PFSK-1 (cell line): ENCODE measurements around the gene NUDT16L1.

ENCODE experiments used
- FOXP2 ChIP-seq: optimal IDR thresholded peaks from 2 replicates; pipeline ENCODE3; 2011; ENCODE audit warnings: borderline replicate concordance, control low read depth, inconsistent platforms; ENCODE audit not compliant: insufficient read depth; ENCODE audit errors: extremely low read length, extremely low read depth
- POLR2AphosphoS5 ChIP-seq: IDR thresholded peaks from 2 replicates; pipeline ENCODE4 v1.6.1; 2012; ENCODE audit warnings: low read depth, mild to moderate bottlenecking, control low read depth, low read length, moderate library complexity
- REST ChIP-seq, 2 experiments: IDR thresholded peaks; 2 replicates each; pipeline versions ENCODE4 v1.6.1 to v1.8.0; 2011 to 2012; ENCODE audit warnings: low read depth in 2 of 2, low read length in 2 of 2, control low read depth in 1 of 2, inconsistent platforms in 1 of 2, mild to moderate bottlenecking in 1 of 2, moderate library complexity in 1 of 2; ENCODE audit not compliant: insufficient read depth in 1 of 2
- SIN3A ChIP-seq: IDR thresholded peaks from 2 replicates; pipeline ENCODE4 v1.6.1; 2012; ENCODE audit warnings: mild to moderate bottlenecking, low read length, moderate library complexity, borderline replicate concordance; ENCODE audit not compliant: insufficient read depth
- TAF1 ChIP-seq: IDR thresholded peaks from 2 replicates; pipeline ENCODE4 v1.6.1; 2012; ENCODE audit warnings: low read length, control low read depth, borderline replicate concordance; ENCODE audit not compliant: insufficient read depth

The NUDT16L1 gene

GRCh38 chr16:4651827-4652226 is 41.5 kb upstream of the NUDT16L1 start:
- TF ChIP-seq TAF1 (no peak), FOXP2 (no peak)

GRCh38 chr16:4652561-4652960 is 40.8 kb upstream of the NUDT16L1 start:
- TF ChIP-seq TAF1 (no peak), FOXP2 (no peak), SIN3A (no peak), POLR2AphosphoS5 (no peak), REST (IDR thresholded peaks at IDR 0.05; ENCODE audit: insufficient read depth in 1 of 2, low read depth in 2 of 2, low read length in 2 of 2) (no peak)

GRCh38 chr16:4654011-4654963 is 39.1 kb upstream of the NUDT16L1 start:
- no peak for TF ChIP-seq FOXP2
- TF ChIP-seq REST (IDR thresholded peaks at IDR 0.05; ENCODE audit: insufficient read depth in 1 of 2, low read depth in 2 of 2, low read length in 2 of 2) = no peak
- no peak for TF ChIP-seq TAF1
- TF ChIP-seq SIN3A = no peak
- no peak for TF ChIP-seq POLR2AphosphoS5

GRCh38 chr16:4654964-4655590 is 38.3 kb upstream of the NUDT16L1 start:
- TF ChIP-seq FOXP2 (no peak), POLR2AphosphoS5 (no peak), TAF1 (no peak), SIN3A (no peak), REST (IDR thresholded peaks at IDR 0.05; ENCODE audit: insufficient read depth in 1 of 2, low read depth in 2 of 2, low read length in 2 of 2) (no peak)

- no peak for TF ChIP-seq REST (IDR thresholded peaks at IDR 0.05; ENCODE audit: insufficient read depth in 1 of 2, low read depth in 2 of 2, low read length in 2 of 2)
- no peak for TF ChIP-seq FOXP2
- TF ChIP-seq SIN3A = no peak
- no peak for TF ChIP-seq POLR2AphosphoS5
- no peak for TF ChIP-seq TAF1
Observed at GRCh38 chr16:4655801-4656200, 37.6 kb upstream of the NUDT16L1 start.
